Putamen (tissue), 1 donor: Measurements from ENCODE around the gene TRAF1.

Source experiments
- DNase-seq: peaks from one replicate; pipeline ENCODE4 v3.0.0-alpha.2; 2016; ENCODE audit warnings: low spot score

The TRAF1 gene

GRCh38 chr9:120869360-120869687 is 57.3 kb downstream of the TRAF1 start:
- DNase-seq, result no peak

GRCh38 chr9:120868676-120869359 is 57.8 kb downstream of the TRAF1 start:
- peak; percentile 90 for DNase-seq

GRCh38 chr9:120868339-120868675 is 58.3 kb downstream of the TRAF1 start:
- DNase-seq, result no peak

GRCh38 chr9:120867676-120868338 is 58.8 kb downstream of the TRAF1 start:
- DNase-seq, result no peak

- DNase-seq, result no peak
Observed at GRCh38 chr9:120866651-120867050, 59.9 kb downstream of the TRAF1 start.

- no peak for DNase-seq
Observed at GRCh38 chr9:120865809-120866208, 60.8 kb downstream of the TRAF1 start.

GRCh38 chr9:120865176-120865575 is 61.4 kb downstream of the TRAF1 start:
- DNase-seq, result no peak

GRCh38 chr9:120864719-120865118 is 61.9 kb downstream of the TRAF1 start:
- no peak for DNase-seq

- DNase-seq, result no peak
Observed at GRCh38 chr9:120863833-120864232, 62.8 kb downstream of the TRAF1 start.

- DNase-seq, result no peak
Observed at GRCh38 chr9:120862452-120862851, 64.1 kb downstream of the TRAF1 start.

GRCh38 chr9:120861935-120862334 is 64.7 kb downstream of the TRAF1 start:
- DNase-seq, result no peak

GRCh38 chr9:120860083-120860482 is 66.5 kb downstream of the TRAF1 start:
- no peak for DNase-seq

- DNase-seq, result no peak
Observed at GRCh38 chr9:120859361-120859760, 67.2 kb downstream of the TRAF1 start.

GRCh38 chr9:120857902-120858301 is 68.7 kb downstream of the TRAF1 start:
- DNase-seq, result no peak

GRCh38 chr9:120857481-120857880 is 69.1 kb downstream of the TRAF1 start:
- DNase-seq, result no peak

GRCh38 chr9:120856700-120857099 is 69.9 kb downstream of the TRAF1 start:
- DNase-seq, result no peak

- no peak for DNase-seq
Observed at GRCh38 chr9:120855827-120856670, 70.5 kb downstream of the TRAF1 start.

GRCh38 chr9:120854596-120855327 is 71.8 kb downstream of the TRAF1 start:
- no peak for DNase-seq

GRCh38 chr9:120853198-120853597 is 73.4 kb downstream of the TRAF1 start:
- no peak for DNase-seq
